ENCODE results near the gene EIPR1.

- TF ChIP-seq YY1 (IDR thresholded peaks at IDR 0.05; ENCODE audit: insufficient read depth, insufficient read length) (no peak), ZNF274 (IDR thresholded peaks at IDR 0.05; ENCODE audit: low read depth, low read length) (no peak)
Measured at GRCh38 chr2:3189961-3190360, 187.7 kb downstream of the EIPR1 start.
